HG02763 (cell line): Measurements from ENCODE around the gene EHD4.

Experiments used
- ATAC-seq: cut with Tn5 transposase; IDR thresholded peaks from one replicate; pipeline ENCODE4 v1.9.1; 2021; ENCODE audit warnings: mild to moderate bottlenecking, moderate library complexity; ENCODE audit not compliant: unreplicated experiment

EHD4 gene

DNA sequence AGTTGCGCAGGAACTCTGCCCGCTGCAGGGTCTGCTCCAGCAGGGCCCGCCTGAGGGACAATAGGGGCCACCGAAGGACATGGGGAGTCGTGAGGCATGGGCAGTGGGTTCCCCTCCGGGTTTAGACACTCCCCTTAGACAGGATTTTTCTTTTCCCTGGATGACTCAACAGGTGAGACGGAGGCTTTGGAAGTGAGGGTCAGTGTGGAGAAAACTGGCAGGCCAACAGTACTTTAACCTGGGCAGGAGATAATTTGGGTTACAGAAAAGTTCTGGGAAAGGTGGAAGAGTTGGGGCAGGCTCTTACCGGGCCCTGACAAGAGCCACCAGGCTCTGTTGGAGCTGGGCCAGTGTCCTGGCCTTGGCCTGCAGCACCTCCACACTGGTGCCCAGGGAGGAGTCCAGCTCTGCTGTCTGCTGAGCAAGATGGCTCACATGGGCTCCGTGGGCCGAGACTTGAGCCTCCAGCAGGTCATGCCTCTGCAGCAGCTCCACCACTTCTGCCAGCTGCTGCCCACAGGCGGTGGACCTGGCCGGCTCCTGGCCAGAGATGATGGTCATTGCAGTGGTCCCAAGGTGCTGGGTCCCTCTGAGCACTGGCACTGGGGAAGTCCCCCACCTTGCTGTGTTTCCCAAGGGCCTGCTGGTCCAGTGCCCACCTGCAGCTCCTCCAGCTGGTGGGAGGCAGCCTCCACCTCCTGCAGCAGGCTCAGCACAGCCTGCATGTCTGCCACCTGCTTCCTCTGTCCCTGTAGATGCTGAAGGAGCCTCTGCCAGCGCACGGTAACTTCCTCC, 89.5 kb downstream of the EHD4 start:
- no peak for ATAC-seq

DNA sequence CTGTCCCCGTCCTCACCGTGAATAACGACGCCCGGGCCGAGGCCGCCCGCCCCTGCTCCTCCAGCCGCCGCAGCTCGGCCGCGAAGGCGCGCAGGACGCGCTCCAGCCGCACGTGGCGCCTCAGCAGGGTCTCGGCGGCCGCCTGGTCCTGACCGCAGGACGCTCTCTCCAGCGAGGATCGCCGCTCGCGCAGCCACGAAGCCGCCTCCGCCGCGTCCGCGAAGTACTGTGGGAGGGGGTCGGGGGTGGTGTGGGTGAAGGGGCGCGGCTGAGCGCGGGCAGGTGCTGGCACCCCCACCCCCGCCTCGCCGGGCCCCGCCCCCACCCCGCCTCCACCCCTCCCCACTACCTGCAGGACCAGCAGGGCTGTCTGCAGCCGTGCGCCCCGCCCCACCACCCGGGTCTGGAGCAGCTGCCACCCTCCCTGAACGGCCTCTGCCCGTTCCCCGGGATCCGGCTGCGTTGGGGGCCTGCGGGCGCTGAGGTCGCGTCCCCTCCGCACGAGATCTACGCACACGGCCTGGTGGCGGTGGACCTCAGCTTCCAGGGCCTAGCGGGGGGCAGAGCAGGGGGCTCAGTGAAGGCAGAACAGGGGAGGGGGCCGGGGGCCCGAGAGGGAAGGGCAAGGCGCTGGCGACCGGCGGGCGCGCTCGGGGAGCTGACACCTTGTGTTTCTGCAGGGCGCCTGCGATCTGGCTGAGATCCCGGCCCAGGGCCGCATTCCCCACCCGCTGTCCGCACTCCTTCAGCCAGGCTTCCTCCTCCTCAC, 90.3 kb downstream of the EHD4 start:
- no peak for ATAC-seq

GRCh38 chr15:41881550-41881919, 90.8 kb downstream of the EHD4 start:
- ATAC-seq = no peak

GRCh38 chr15:41881086-41881485, 91.3 kb downstream of the EHD4 start:
- ATAC-seq = no peak

- no peak for ATAC-seq
Measured at GRCh38 chr15:41880156-41880877, 92.0 kb downstream of the EHD4 start.

- ATAC-seq = no peak
Measured at GRCh38 chr15:41879321-41879845, 93.0 kb downstream of the EHD4 start.

DNA sequence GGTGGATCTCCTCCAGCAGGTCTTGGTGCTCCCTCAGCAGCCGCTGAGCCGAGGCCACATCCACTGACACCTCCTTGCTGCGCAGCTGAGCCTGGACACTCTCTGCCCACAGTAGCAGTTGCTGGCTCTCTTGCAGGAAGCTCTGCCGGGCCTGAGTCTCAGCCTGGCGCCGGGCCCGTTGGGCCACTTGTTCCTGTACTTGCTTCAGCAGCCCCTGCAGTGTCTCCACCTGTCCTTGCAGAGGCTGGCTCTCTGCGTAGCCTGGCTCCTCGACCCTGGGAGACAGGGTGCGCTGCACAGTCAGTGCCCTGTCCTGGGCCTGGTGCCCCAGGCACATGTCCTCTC, 94.0 kb downstream of the EHD4 start:
- ATAC-seq = no peak

GRCh38 chr15:41877631-41878354, 94.6 kb downstream of the EHD4 start:
- no peak for ATAC-seq

DNA sequence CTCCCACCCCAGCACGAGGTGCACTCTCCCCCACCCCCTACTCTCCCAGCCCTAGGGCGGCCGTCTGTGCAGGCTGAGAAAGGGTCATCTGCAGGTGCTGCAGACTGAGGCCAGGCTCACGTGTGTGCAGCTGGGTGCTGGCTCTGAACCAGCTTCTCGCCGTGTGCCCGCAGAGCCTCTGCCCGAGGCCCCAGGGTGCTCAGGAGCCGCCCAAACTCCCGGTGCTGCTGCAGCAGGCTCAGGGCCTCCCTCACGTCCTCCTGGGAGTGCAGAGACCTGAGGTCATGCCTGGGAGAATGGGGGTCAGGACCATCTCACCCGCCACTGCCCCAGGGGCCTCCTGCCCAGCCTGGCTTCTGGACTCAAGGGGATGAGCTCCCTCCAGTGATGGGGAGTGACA, 95.7 kb downstream of the EHD4 start:
- no peak for ATAC-seq

- ATAC-seq = no peak
Measured at GRCh38 chr15:41876007-41876406, 96.3 kb downstream of the EHD4 start.

GRCh38 chr15:41874736-41875135, 97.6 kb downstream of the EHD4 start:
- ATAC-seq = no peak

- ATAC-seq = no peak
Measured at GRCh38 chr15:41873711-41874110, 98.6 kb downstream of the EHD4 start.

GRCh38 chr15:41872166-41872747, 100.1 kb downstream of the EHD4 start:
- no peak for ATAC-seq

DNA sequence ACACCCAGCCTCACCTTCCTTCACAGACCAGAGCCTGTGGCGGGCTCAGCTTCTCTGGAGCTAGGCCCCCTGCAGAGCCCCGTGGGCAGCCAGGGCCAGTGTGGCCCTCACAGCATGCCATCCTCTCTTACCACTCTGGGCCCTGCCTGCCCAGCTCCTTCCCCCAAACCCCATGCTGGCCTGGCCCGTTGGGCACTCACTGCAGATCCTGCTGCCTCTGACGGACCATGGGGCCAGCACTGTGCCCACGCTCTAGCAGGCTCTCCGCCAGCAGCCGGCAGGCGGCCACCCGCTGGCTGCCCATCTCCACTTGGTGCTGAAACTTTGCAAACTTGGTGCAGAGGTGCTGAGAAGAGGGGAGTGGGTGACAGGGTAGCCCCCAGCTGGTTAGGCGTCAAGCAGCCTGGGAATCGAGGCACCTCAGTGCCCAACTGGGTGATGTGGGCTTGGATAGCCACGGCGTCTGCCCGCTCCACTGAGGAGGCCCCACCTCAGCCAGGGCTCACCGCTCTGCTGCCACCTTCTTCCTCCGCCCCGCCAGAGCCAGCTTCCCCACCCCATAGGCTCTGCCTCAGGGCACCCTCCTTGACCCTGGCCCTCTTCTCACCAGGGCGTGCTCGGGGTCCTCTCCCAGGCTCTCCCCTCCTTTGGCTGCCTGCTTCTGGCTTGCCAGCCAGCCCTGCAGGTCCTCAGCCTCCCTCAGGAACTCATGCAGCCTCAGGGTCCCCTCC, 101.0 kb downstream of the EHD4 start:
- no peak for ATAC-seq

DNA sequence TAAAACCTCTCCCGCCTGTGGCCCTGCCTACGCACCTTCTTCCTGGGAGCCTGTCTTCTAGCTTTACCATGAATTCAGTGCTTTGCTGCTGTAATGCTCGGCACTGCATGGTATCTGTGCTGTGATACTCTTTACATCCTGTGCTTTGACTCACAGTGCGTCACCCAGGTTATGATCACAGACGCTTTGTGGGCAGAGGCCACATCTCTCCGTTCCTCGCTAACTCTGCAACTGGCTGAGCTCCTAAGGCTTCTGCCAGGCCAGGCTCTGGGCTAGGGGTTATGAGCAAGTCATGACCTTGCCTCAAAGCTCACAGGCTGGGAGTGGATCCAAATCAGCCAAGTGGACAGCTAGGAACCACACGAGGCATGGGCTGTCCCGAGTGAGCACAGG, 101.7 kb downstream of the EHD4 start:
- ATAC-seq = no peak

GRCh38 chr15:41869770-41870688, 102.3 kb downstream of the EHD4 start:
- no peak for ATAC-seq

GRCh38 chr15:41868321-41868720, 104.0 kb downstream of the EHD4 start:
- ATAC-seq = no peak

DNA sequence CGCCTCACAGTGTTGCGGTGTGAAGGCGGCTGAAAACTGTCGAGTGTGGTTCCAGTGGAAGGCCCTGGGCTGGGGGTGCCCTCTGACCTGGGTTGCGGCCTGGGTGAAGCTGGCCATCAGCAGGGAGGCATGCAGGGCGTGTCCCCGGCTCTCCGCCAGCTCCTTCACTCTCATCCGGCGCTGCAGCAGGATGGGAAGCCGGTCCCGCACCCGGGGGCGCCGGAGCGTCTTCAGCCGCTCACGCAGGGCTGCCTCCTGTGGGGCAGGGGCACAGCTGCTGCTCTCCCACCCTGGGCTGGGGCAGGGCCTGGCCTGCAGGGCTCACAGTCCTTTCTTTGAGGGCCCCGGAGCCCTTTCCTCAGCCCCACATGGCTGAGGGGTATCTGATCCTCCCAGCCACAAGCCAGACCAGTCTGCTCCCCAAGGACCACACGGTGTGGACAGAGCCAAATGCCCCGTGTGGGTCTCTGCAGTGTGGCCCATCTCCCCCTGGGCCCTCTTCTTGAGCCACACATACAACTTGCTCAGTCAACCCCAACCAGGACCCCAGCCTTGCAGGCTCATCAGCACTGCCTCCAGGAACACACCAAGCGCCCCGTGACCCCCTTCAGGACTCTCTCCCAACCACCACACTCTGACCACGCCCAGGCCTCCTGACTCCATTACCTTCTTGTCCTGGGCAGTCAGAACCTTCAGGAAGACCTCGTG, 105.3 kb downstream of the EHD4 start:
- no peak for ATAC-seq
